Myocyte (in vitro differentiated cells): ENCODE results near the gene PPM1L. TPM values are rescaled to one million over a fixed set of nuclear protein-coding genes. Genes with fewer than 3 reads are reported as not detected.
A peak's percentile ranks its signal among the peaks of the same experiment; 100 is the strongest.

Experiments
- DNase-seq: peaks from one replicate; pipeline ENCODE4 v3.0.0-alpha.2; 2012; ENCODE audit warnings: low read depth
- total RNA-seq: library from RNA; depleted of rRNA; stranded (reverse); fragments of >200 nt; gene quantifications from 2 replicates; pipeline ENCODE4 v1.2.3, GENCODE V29; 2014

PPM1L gene
- total RNA-seq, 1 donor from 2014 or later, result 4.0 TPM

DNA sequence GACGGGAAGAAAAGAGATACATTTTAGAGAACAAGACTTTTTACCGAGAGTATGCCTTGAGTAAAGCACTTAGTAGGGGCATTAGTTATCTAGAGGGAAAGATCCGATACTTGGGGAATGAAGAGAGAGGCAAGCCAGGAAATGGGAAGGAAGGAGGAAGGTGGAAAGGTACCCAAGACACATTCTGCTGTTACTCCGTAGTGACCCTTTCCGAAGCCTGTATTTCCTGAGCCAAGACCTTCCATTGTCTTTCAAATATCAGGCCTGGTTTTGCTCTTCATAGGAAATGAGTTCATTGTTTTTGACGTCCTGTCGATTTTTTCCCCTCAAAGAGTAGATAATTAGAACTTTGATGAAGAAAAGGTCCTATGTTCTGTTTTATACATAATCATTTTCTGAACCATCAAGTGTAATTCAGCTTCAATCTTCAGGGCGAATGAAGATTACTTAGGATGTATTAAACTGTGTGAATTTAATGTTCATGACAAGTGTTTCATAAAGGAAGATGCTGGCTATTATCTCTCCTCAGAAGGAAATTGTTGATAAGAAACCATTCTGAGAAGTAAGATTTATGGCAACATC, 95.7 kb downstream of the PPM1L start:
- DNase-seq, result no peak

- no peak for DNase-seq
These were observed 96.8 kb downstream of the PPM1L start for GRCh38 chr3:160852856-160853255.

GRCh38 chr3:160856450-160856849, 100.4 kb downstream of the PPM1L start:
- no peak for DNase-seq

GRCh38 chr3:160857476-160858119, 101.6 kb downstream of the PPM1L start:
- no peak for DNase-seq

DNA sequence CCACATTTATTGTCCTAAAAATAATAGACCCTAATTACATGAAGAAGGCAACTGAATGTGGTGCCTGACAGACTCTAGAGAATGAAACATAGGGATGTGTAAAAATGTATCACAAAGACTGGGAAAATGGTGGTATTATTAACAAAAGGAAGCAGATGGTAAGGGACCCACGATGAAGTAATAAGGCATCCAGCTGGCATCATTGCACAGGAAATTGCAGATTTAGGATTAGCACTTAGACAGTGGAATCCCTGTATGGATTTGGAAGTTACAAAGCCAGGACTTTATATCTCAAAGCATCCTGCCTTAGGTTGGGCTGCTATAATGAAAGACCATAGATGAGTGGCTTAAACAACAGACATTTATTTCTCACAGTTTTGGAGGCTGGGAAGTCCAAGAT, 104.3 kb downstream of the PPM1L start:
- DNase-seq, result no peak

GRCh38 chr3:160869825-160870224, 113.8 kb downstream of the PPM1L start:
- peak; percentile 93 for DNase-seq

DNA sequence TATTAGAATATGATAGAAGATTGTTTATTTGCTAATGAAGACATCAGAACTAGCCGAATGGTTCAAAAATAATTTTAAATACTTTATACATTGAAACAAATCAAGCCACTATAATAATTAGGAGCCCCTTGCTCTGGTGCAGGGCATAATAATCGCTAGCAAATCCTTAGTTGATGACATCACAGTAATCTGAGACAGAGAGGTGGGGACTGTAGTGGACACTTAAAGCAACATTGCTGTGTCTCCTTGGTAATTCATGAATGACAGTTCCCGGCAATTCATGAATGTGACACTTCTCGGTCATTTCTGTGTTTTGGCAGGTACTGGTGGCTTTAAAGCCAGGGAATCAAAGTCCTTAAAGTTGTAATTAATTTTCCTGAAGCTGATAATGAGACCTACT, 114.3 kb downstream of the PPM1L start:
- DNase-seq, result peak; percentile 65

DNA sequence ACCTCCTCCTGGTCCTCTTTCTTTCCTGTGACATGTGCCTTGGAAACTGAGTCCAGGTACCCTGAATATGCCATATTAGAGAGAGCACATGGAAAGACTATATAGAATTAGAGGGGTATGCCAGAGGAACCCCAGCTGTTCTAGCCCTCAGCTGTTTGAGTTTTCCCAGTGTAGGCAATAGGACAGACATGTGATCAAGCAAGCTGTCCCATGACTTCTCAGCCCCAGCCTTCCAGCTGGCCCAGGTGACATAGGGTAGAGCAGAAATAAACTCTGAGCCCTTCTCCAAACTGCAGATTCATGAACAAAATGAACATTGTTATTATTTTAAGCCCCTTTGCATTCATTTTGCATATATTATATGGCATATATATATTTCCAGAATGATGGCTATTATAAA, 118.7 kb downstream of the PPM1L start:
- DNase-seq, result peak; percentile 14

GRCh38 chr3:160876643-160877042, 120.6 kb downstream of the PPM1L start:
- DNase-seq, result no peak

DNA sequence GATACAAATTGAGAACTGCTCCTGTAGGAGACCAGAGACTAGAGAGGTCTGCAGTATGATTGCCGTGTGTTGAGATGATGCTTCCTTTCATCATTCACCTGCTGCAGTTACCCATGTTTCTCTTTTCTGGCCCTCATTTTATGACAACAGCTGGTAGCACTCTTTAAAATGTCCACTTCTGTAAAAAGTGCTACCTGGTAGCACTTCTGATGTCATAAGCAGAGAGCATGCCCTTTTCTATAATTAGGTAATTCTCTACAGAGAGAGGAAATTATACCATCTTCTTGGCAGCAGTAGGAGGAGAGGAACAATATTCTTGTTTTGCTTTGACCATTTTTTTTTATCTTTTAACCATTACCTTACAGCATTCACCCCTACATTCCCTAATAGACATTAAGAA, 123.8 kb downstream of the PPM1L start:
- no peak for DNase-seq

GRCh38 chr3:160883373-160883772, 127.3 kb downstream of the PPM1L start:
- no peak for DNase-seq

GRCh38 chr3:160885791-160886286, 129.8 kb downstream of the PPM1L start:
- peak; percentile 64 for DNase-seq

GRCh38 chr3:160886421-160886820, 130.4 kb downstream of the PPM1L start:
- DNase-seq, result no peak

GRCh38 chr3:160893207-160893606, 137.2 kb downstream of the PPM1L start:
- no peak for DNase-seq

DNA sequence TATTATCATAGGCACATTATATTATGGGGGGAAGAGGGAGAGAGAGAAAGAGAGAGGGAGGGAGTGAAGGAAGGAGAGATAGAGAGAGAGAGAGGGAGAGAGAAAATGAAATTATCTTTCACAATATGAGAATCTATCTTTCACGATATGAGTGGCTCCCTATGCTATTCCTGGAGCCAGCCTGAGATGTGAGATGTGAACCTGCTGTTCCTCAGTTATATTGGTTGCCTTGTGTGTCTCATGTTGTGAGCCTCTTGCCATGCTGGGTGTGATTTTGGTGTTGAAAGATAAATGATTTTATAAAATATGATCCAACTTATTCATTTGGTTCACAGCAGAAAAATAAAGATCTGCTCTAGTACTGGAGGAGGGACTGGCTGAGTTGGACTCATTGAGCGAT, 148.7 kb downstream of the PPM1L start:
- no peak for DNase-seq

DNA sequence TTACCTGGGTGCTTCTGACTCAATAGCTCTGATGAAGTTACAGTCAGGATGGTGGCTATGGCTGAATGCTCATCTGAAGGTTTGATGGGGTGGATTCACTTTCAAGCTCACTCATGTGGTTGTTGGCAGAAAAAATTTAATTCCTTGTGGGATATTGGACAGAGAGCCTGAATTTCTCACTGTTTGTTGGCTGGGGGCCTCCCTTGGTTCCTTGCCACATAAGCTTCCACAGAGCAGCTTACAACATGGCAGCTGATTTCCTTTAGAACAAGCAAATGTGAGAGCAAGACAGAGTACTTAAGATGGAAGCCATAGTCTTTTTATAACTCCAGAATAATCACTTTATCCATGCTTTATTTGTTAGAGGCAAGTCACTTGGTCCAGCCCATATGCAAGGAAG, 150.6 kb downstream of the PPM1L start:
- DNase-seq, result no peak

- no peak for DNase-seq
These were observed 153.9 kb downstream of the PPM1L start for GRCh38 chr3:160909917-160910316.

DNA sequence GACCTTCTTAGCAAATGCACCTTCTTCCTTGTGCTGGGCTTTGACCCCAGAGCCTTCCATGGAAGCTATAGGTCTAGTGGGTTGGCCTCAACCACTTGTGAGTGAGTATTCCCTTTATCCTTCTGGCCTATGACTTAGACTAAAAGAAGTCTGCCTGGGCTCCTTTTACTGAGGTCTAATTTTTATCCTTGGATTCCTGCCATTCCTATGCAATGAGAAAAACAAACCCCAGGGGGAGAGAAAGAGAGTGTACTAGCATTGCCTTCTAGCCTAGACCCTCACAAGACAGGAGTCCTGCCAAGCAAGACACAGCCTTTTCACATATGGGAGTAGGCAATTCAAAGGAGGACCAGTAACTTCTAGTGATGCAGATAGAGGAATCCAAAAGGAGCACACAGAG, 155.4 kb downstream of the PPM1L start:
- DNase-seq, result no peak

DNA sequence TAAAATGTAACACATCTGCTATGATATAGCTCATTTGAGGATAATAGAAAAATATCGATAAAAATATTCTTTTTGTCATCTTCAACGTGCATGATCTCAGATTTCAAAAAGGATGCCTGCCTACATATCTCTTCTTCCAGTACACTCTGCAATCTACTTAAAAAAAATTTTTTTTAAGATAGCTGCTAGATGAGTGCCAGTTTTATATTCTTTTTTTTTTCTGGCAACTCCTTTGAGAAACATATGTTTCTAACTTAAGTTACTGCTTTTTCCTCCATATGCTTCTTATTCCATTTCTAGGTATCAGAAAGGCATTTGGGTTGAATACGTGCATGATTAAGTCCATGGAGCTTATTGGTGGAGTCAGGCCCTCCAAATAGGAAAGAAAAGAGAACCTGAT, 160.4 kb downstream of the PPM1L start:
- DNase-seq, result no peak

DNA sequence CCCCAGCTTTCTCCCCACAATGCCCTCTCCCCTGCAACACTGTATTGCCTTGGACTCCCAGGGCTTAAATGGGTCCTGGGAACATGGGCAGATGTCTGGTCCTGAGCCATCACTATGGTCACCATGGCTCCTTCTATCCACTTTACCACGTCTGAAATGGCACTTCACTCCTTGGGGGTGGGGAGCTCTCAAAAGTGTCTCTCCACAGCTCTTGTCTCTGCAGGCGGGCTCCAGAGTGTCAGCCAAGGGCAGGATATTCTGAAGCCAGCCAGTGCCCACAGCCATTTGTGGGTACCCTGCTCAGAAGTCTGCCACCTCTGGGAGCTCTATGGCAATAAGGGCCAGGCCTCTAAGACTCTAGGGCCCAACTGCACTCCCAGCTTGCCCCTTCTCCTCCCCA, 163.9 kb downstream of the PPM1L start:
- DNase-seq, result peak; percentile 13

DNA sequence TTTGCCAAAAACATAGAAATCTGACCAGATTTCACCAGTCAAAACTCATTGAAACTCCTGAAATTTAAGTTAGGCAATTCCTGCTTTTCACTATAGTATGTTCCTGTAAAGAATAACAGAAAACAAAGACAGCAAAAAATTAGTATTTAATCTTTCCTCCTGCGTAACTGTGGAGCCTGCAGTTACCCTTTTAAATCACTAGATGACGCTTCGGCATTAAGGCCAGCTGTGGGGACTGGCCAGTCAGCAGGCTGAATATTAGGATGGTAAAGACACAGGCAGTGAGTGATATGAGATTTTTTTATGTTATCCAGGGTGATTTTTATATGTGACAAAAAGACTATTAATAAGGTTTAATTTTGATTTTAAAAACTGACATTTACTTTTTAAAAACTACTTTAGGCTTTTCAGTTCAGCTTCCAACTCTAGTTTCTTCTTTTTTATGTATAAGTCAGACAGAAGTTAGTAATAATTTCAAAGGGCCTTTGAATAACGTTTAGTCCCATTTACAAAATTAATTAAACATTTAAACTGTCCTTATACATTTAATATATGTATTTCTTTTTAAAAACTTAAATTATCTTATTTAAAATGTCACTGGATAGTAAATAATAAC, 165.1 kb downstream of the PPM1L start:
- peak; percentile 50 for DNase-seq

DNA sequence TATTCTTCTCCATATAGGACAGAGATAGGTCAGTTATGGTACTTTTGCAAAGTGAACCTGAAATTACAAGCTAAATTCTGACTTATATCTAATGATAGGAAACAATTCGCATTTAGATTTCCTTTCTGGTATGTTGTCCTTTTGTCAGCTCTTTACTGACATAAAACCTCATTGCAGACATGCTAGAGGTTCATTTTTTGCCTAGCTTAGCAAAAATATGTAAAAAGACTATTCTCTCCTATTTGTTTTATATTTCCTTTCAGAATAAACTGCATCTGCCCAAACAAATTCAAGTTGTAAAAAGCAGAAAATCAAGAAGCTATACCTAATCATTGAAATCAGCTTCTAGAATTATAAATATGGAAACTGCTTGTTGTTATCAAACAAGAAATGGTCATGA, 168.7 kb downstream of the PPM1L start:
- DNase-seq, result no peak

- DNase-seq, result peak; percentile 62
These were observed 171.6 kb downstream of the PPM1L start for GRCh38 chr3:160927620-160928019.
